ENCODE data around the gene DHTKD1. TPM values are rescaled to one million over a fixed set of nuclear protein-coding genes. Genes with fewer than 3 reads are reported as not detected.

Gene DHTKD1
- total RNA-seq, 1 donor, result 30.7 TPM

DNA sequence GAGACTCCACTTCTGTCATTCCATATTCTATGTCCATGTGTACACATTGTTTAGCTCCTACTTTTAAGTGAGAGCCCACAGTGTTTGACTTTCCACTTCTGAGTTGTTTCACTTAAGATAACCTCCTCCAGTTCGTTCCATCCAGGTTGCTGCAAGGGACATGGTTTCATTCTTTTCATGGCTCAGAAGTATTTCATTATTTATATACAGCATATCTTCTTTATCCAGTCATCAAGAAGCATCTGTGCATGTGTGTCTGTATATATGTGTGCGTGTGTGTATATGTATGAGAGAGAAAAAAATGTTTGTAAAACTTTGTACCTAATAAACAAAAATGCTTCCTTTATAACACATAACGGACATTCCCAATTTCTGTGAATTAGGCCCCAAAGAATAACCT lies 66.9 kb downstream of the DHTKD1 start:
- TF ChIP-seq, protein P1, sequence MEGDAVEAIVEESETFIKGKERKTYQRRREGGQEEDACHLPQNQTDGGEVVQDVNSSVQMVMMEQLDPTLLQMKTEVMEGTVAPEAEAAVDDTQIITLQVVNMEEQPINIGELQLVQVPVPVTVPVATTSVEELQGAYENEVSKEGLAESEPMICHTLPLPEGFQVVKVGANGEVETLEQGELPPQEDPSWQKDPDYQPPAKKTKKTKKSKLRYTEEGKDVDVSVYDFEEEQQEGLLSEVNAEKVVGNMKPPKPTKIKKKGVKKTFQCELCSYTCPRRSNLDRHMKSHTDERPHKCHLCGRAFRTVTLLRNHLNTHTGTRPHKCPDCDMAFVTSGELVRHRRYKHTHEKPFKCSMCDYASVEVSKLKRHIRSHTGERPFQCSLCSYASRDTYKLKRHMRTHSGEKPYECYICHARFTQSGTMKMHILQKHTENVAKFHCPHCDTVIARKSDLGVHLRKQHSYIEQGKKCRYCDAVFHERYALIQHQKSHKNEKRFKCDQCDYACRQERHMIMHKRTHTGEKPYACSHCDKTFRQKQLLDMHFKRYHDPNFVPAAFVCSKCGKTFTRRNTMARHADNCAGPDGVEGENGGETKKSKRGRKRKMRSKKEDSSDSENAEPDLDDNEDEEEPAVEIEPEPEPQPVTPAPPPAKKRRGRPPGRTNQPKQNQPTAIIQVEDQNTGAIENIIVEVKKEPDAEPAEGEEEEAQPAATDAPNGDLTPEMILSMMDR (IDR thresholded peaks at IDR 0.05; ENCODE audit: insufficient read depth, low read depth, low read length), result no peak
- no peak overlapping the region for H3K4me3 ChIP-seq (ENCODE audit: low read depth, low read length)
- DNase-seq (ENCODE audit: low read depth), result no peak

DNA sequence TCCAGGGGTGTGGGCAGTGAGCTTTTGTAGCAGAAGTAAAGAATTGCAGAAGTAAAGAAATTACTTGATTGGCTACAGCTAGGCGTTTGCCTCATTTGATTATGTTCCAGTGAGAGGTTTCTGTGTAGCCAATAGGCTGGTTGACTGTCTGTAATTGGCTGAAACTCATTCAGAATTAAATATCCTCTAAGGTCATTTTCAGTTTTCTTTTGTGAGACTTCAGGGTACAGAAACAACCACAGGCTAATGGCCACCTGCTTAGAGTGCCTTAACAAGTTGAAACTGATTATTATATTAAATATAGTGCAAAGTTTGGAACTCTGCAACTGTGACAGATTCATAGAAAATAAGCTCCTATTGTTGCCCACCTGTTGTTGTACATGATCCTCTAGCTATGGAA lies 71.3 kb downstream of the DHTKD1 start:
- TF ChIP-seq, protein P1 (IDR thresholded peaks at IDR 0.05; ENCODE audit: insufficient read depth, low read depth, low read length), result no peak

DNA sequence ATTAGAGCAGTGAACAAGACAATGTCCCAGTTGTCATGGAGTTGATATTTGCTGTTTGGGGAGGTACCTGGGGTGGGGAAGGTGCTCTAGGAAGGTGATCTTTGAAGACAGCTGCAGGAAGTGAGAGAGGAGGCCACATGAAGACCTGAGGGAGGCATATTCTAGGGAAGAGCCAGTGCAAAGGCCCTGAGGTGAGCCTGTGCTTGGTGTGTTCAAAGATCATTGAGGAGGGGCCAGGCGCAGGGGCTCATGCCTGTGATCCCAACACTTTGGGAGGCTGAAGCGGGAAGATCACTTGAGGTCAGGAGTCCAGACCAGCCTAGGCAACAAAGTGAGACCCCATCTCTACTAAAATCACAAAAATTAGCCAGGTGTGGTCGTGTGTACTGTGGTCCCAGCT lies 75.8 kb downstream of the DHTKD1 start:
- TF ChIP-seq, protein P1 (IDR thresholded peaks at IDR 0.05; ENCODE audit: insufficient read depth, low read depth, low read length), result no peak
- no peak overlapping the region for H3K4me3 ChIP-seq (ENCODE audit: low read depth, low read length)

More for the DNA sequence above, 71.3 kb downstream of the DHTKD1 start:
- H3K4me3 ChIP-seq (ENCODE audit: low read depth, low read length), result no peak overlapping the region
- no peak for DNase-seq (ENCODE audit: low read depth)

DNA sequence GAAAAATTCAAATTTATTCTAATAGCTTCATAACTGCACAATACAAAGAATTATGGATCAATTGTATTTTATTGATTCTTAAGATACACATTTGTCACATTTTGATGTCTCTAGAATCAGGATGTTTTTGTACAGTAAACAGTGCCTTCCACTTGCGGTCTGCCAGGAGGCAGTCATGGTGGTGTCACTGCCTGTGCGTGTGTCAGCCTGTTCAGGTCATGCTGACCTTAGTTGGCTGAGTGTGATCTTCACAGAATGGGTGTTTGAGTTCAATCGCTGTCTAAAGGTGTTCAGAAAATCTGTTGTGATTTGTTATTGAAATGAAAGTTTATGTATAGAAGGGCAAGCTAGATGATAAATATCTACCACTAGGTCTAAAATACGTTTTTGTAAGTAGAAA lies 81.4 kb downstream of the DHTKD1 start:
- TF ChIP-seq, protein P1 (IDR thresholded peaks at IDR 0.05; ENCODE audit: insufficient read depth, low read depth, low read length), result no peak
- H3K4me3 ChIP-seq (ENCODE audit: low read depth, low read length), result no peak overlapping the region
- DNase-seq (ENCODE audit: low read depth), result no peak

More for the DNA sequence above, 75.8 kb downstream of the DHTKD1 start:
- DNase-seq (ENCODE audit: low read depth), result no peak

DNA sequence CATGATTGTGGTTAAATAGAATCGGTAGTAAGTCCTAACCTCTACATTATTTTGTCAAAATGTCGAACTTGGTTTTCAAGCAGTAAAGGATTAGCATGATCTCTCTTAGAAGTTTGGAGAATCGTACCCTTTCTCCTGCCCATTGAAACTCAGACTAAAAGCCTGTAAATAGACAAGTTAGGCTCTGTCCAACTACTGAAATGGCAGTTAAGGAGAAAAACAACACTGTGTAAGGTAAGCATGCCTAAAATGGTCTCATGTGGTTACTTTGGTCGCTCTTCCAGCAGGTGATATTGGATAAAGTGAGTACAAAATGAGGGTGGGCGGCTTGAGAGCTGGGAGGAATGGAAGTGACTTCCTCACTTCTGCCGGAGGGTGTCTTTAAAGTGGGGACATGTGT lies 85.8 kb downstream of the DHTKD1 start:
- TF ChIP-seq, protein P1 (IDR thresholded peaks at IDR 0.05; ENCODE audit: insufficient read depth, low read depth, low read length), result no peak
- H3K4me3 ChIP-seq (ENCODE audit: low read depth, low read length), result no peak overlapping the region
- DNase-seq (ENCODE audit: low read depth), result no peak

DNA sequence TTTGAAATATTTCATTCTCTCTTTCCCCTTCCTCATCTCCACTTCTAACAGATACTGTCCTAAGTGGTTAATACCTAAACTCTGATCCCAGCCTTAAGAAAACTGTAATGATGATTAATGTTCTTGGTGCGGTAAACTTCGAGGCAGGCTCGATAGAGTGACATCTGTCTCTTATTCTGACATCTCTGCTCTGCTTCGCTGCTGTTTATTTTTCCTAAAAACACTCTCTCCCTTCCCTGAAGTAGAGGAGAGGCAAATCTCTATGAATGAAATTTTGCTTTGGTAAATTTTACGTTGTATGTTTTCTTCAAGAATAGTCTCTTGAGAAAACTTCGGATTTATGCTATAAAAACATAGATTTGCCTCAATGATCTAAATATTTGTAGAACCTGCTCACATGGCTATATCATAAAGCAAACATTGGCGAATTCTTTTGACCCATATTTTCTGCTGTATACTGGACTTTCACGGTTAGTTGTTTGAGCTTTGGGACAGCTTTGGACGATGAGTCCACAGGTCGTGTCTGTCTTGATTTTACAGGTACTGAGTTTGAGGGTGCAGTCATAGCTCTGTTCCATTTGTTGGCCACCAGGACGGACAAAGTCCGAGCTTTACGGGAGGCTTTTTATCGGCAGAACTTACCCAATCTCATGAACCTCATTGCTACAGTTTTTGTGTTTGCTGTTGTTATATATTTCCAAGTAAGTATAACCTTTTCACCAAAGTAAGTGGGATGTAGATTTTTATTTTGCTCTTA lies 87.8 kb downstream of the DHTKD1 start:
- DNase-seq (ENCODE audit: low read depth), result no peak
- TF ChIP-seq, protein P1 (IDR thresholded peaks at IDR 0.05; ENCODE audit: insufficient read depth, low read depth, low read length), result no peak
- no peak overlapping the region for H3K4me3 ChIP-seq (ENCODE audit: low read depth, low read length)

DNA sequence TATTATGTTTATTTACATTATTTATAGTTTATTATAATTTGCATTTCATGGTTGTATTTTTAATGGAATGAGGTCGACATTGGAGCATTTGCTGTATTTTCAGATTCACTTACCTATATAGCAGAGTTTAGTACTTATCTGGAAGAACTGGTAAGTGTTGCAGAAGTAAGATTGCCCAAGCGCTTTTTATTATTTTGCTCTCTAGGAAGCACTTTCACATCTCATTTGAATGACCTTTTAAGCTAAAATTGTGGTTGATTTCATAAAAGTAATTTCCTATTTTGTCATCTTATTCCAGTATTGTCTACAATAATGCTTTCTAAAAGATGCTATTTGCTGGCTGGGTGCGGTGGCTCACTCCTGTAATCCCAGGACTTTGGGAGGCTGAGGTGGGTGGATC lies 89.4 kb downstream of the DHTKD1 start:
- H3K4me3 ChIP-seq (ENCODE audit: low read depth, low read length), result no peak overlapping the region
- TF ChIP-seq, protein P1 (IDR thresholded peaks at IDR 0.05; ENCODE audit: insufficient read depth, low read depth, low read length), result no peak
- DNase-seq (ENCODE audit: low read depth), result no peak

All from fibroblast of villous mesenchyme (primary cell).